Measurements from ENCODE around the gene KCNQ1. TPM values are rescaled to one million over a fixed set of nuclear protein-coding genes. Genes with fewer than 3 reads are reported as not detected.

The KCNQ1 gene
- polyA plus RNA-seq, 1 experiment, result not detected

- H3K9me3 ChIP-seq (ENCODE audit: control insufficient read depth, insufficient read depth, low read length), result peaks cover 3% of the 10 kb centered on the region; the same call in 1 of the 2 replicates
- H3K27me3 ChIP-seq (ENCODE audit: control insufficient read depth, insufficient read depth, low read length), result peaks cover 55% of the 10 kb centered on the region
- no peak for DNase-seq (ENCODE audit: low read depth, low spot score)
- POLR2A ChIA-PET, result no interaction called here
- no peak for TF ChIP-seq CTCF (IDR thresholded peaks at IDR 0.05; ENCODE audit: low read depth, low read length)
- CTCF ChIA-PET, result interaction anchor here (0.9 kb wide), 1 partner anchor 20 kb away, joined by 3 read pairs; no protein-coding TSS in a partner anchor
- H3K27ac ChIP-seq (ENCODE audit: low read depth, low read length), result no peak overlapping the region
- no peak overlapping the region for H3K4me3 ChIP-seq (ENCODE audit: low read depth, low read length)
Observed at GRCh38 chr11:2555336-2555735, 110.5 kb downstream of the KCNQ1 start.

- TF ChIP-seq CTCF (IDR thresholded peaks at IDR 0.05; ENCODE audit: low read depth, low read length), result no peak
- Histone ChIP-seq H3K4me3 (ENCODE audit: low read depth, low read length) (no peak overlapping the region), H3K9me3 (ENCODE audit: control insufficient read depth, insufficient read depth, low read length) (peaks cover 3% of the 10 kb centered on the region; the same call in 1 of the 2 replicates), H3K27me3 (ENCODE audit: control insufficient read depth, insufficient read depth, low read length) (peaks cover 50% of the 10 kb centered on the region), H3K27ac (ENCODE audit: low read depth, low read length) (no peak overlapping the region)
- CTCF ChIA-PET, result interaction anchor here (0.9 kb wide), 1 partner anchor 19 kb away, joined by 3 read pairs; no protein-coding TSS in a partner anchor
- POLR2A ChIA-PET, result no interaction called here
- DNase-seq (ENCODE audit: low read depth, low spot score), result no peak
Observed at GRCh38 chr11:2555891-2556290, 111.1 kb downstream of the KCNQ1 start.

- Histone ChIP-seq H3K4me3 (ENCODE audit: low read depth, low read length) (no peak overlapping the region), H3K27ac (ENCODE audit: low read depth, low read length) (no peak overlapping the region), H3K9me3 (ENCODE audit: control insufficient read depth, insufficient read depth, low read length) (no peaks in the 10 kb centered on the region; the same call in 1 of the 2 replicates), H3K27me3 (ENCODE audit: control insufficient read depth, insufficient read depth, low read length) (peaks cover 40% of the 10 kb centered on the region)
- ChIA-PET POLR2A (no interaction called here), CTCF (no interaction called here)
- TF ChIP-seq CTCF (IDR thresholded peaks at IDR 0.05; ENCODE audit: low read depth, low read length), result no peak
- no peak for DNase-seq (ENCODE audit: low read depth, low spot score)
Observed at GRCh38 chr11:2557381-2557780, 112.6 kb downstream of the KCNQ1 start.

- CTCF ChIA-PET, result no interaction called here
- TF ChIP-seq CTCF (IDR thresholded peaks at IDR 0.05; ENCODE audit: low read depth, low read length), result no peak
- Histone ChIP-seq H3K4me3 (ENCODE audit: low read depth, low read length) (no peak overlapping the region), H3K9me3 (ENCODE audit: control insufficient read depth, insufficient read depth, low read length) (no peaks in the 10 kb centered on the region; the same call in 1 of the 2 replicates), H3K27ac (ENCODE audit: low read depth, low read length) (no peak overlapping the region), H3K27me3 (ENCODE audit: control insufficient read depth, insufficient read depth, low read length) (peaks cover 34% of the 10 kb centered on the region)
- DNase-seq (ENCODE audit: low read depth, low spot score), result no peak
- POLR2A ChIA-PET, result no interaction called here
Observed at GRCh38 chr11:2558397-2558796, 113.6 kb downstream of the KCNQ1 start.

- peaks cover 31% of the 10 kb centered on the region for H3K27me3 ChIP-seq (ENCODE audit: control insufficient read depth, insufficient read depth, low read length)
- CTCF ChIA-PET, result no interaction called here
- no peak for DNase-seq (ENCODE audit: low read depth, low spot score)
Observed at GRCh38 chr11:2558861-2559526, 114.2 kb downstream of the KCNQ1 start.

More at GRCh38 chr11:2558861-2559526, 114.2 kb downstream of the KCNQ1 start:
- Histone ChIP-seq H3K9me3 (ENCODE audit: control insufficient read depth, insufficient read depth, low read length) (no peaks in the 10 kb centered on the region; the same call in 1 of the 2 replicates), H3K4me3 (ENCODE audit: low read depth, low read length) (no peak overlapping the region), H3K27ac (ENCODE audit: low read depth, low read length) (no peak overlapping the region)
- POLR2A ChIA-PET, result no interaction called here
- no peak for TF ChIP-seq CTCF (IDR thresholded peaks at IDR 0.05; ENCODE audit: low read depth, low read length)

Data from AG04450 (cell line).